Ishikawa (cell line): ENCODE data around the gene CBR3.

ENCODE experiments used
- CEBPB ChIP-seq: IDR thresholded peaks from 2 replicates; pipeline ENCODE4 v1.6.1; 2012
- CREB1 ChIP-seq: IDR thresholded peaks from 2 replicates; pipeline ENCODE4 v1.6.1; 2012; ENCODE audit warnings: low read depth
- EGR1 ChIP-seq: IDR thresholded peaks from 2 replicates; pipeline ENCODE4 v1.6.1; 2012
- EP300 ChIP-seq: IDR thresholded peaks from 2 replicates; pipeline ENCODE4 v1.6.1; 2012; ENCODE audit warnings: borderline replicate concordance
- FOXM1 ChIP-seq: IDR thresholded peaks from 2 replicates; pipeline ENCODE4 v1.6.1; 2012; ENCODE audit warnings: low read depth, borderline replicate concordance
- MAX ChIP-seq: IDR thresholded peaks from 2 replicates; pipeline ENCODE4 v1.6.1; 2012
- NFIC ChIP-seq: IDR thresholded peaks from 2 replicates; pipeline ENCODE4 v1.6.1; 2012
- RAD21 ChIP-seq: IDR thresholded peaks from 2 replicates; pipeline ENCODE4 v1.6.1; 2012; ENCODE audit warnings: low read depth
- REST ChIP-seq: IDR thresholded peaks from 2 replicates; pipeline ENCODE4 v1.6.1; 2012; ENCODE audit warnings: low read depth, mild to moderate bottlenecking
- TAF1 ChIP-seq: IDR thresholded peaks from 2 replicates; pipeline ENCODE4 v1.6.1; 2012; ENCODE audit warnings: low read depth, mild to moderate bottlenecking
- TCF12 ChIP-seq: IDR thresholded peaks from 2 replicates; pipeline ENCODE4 v1.6.1; 2012; ENCODE audit warnings: low read depth
- TEAD4 ChIP-seq: IDR thresholded peaks from 2 replicates; pipeline ENCODE4 v1.6.1; 2012
- USF1 ChIP-seq: IDR thresholded peaks from 2 replicates; pipeline ENCODE4 v1.6.1; 2012
- YY1 ChIP-seq: IDR thresholded peaks from 2 replicates; pipeline ENCODE4 v1.6.1; 2012; ENCODE audit warnings: low read depth
- ZBTB7A ChIP-seq: IDR thresholded peaks from 2 replicates; pipeline ENCODE4 v1.6.1; 2012; ENCODE audit warnings: low read depth

The CBR3 gene

GRCh38 chr21:36109868-36110267, 25.0 kb upstream of the CBR3 start:
- TF ChIP-seq REST (no peak), FOXM1 (no peak), CEBPB (no peak), EGR1 (no peak), CREB1 (no peak), YY1 (no peak), TCF12 (no peak), TAF1 (no peak), EP300 (no peak), MAX (no peak), ZBTB7A (no peak), RAD21 (no peak), TEAD4 (no peak), USF1 (no peak), NFIC (no peak)

- TF ChIP-seq USF1: no peak
- TF ChIP-seq TAF1: no peak
- no peak for TF ChIP-seq EP300
- no peak for TF ChIP-seq CREB1
- TF ChIP-seq CEBPB: no peak
- TF ChIP-seq ZBTB7A: no peak
- no peak for TF ChIP-seq RAD21
- no peak for TF ChIP-seq TCF12
- TF ChIP-seq MAX: no peak
Observed at GRCh38 chr21:36111238-36111637, 23.6 kb upstream of the CBR3 start.

GRCh38 chr21:36113647-36114428, 21.0 kb upstream of the CBR3 start:
- TF ChIP-seq NFIC (no peak), ZBTB7A (no peak), TEAD4 (no peak), TCF12 (no peak), USF1 (no peak), CREB1 (no peak), REST (no peak), TAF1 (no peak), EP300 (no peak), MAX (no peak), YY1 (no peak), FOXM1 (no peak), RAD21 (no peak), EGR1 (no peak), CEBPB (no peak)

- TF ChIP-seq NFIC (no peak), FOXM1 (no peak), USF1 (no peak)
Observed at GRCh38 chr21:36115138-36115730, 19.6 kb upstream of the CBR3 start.
